HEK293 (cell line): ENCODE data around the gene TADA3.
A peak's percentile ranks its signal among the peaks of the same experiment; 100 is the strongest.

Experiments
- CTCF ChIA-PET: fragments of 350-600 bp; formaldehyde crosslinking; extraction: SDS; loops from one replicate; lab custom pipeline; 2021; ENCODE audit warnings: antibody characterized with exemption; lab: Yijun Ruan, JAX
- POLR2A ChIA-PET: fragments of 300-600 bp; formaldehyde crosslinking; extraction: SDS; loops from one replicate; lab custom pipeline; 2020; ENCODE audit warnings: antibody characterized with exemption, inconsistent platforms; lab: Yijun Ruan, JAX
- H3K27ac ChIP-seq: fragments of 200-500 bp; sonication (Bioruptor generic); 2 replicates; pipeline ENCODE4 v1.5.1; 2014; ENCODE audit warnings: low read depth, low read length, control low read depth, inconsistent platforms; ENCODE audit errors: extremely low read depth
- H3K36me3 ChIP-seq, 2 experiments: fragments of 200-500 bp in 1 of 2; sonication (Bioruptor generic) in 1 of 2; 1 replicate in 1 of 2; 2 replicates in 1 of 2; pipeline ENCODE4 v1.5.1; 2014 to 2017; ENCODE audit warnings: inconsistent platforms in 2 of 2, low read length in 2 of 2; ENCODE audit not compliant: control insufficient read depth in 2 of 2, insufficient read depth in 1 of 2
- H3K4me1 ChIP-seq: fragments of 200-500 bp; sonication (Bioruptor generic); 2 replicates; pipeline ENCODE4 v1.5.1; 2014; ENCODE audit warnings: mild to moderate bottlenecking, low read length, inconsistent platforms; ENCODE audit not compliant: control insufficient read depth, insufficient read depth
- H3K4me3 ChIP-seq: 2 replicates; pipeline ENCODE4 v1.5.1; 2011; ENCODE audit warnings: low read depth, mild to moderate bottlenecking, control low read depth, low read length, moderate library complexity
- H3K9me3 ChIP-seq: fragments of 200-500 bp; sonication (Bioruptor generic); 2 replicates; pipeline ENCODE4 v1.5.1; 2014; ENCODE audit warnings: low read depth, low read length, inconsistent platforms; ENCODE audit not compliant: control insufficient read depth, insufficient read depth
- KLF1 ChIP-seq: fragments of 450-650 bp; formaldehyde crosslinking; IDR thresholded peaks from 2 replicates; pipeline ENCODE4 v1.5.1; 2016; ENCODE audit warnings: missing biosample characterization, missing genetic modification characterization
- REPIN1 ChIP-seq: fragments of 450-650 bp; formaldehyde crosslinking; IDR thresholded peaks from 2 replicates; pipeline ENCODE4 v1.5.1; 2017; ENCODE audit warnings: missing biosample characterization, missing genetic modification characterization, low read depth
- ZBTB20 ChIP-seq: fragments of 450-650 bp; formaldehyde crosslinking; IDR thresholded peaks from 2 replicates; pipeline ENCODE4 v1.5.1; 2016; ENCODE audit warnings: missing biosample characterization, missing genetic modification characterization
- ZNF121 ChIP-seq: fragments of 450-650 bp; formaldehyde crosslinking; IDR thresholded peaks from 2 replicates; pipeline ENCODE4 v1.5.1; 2016; ENCODE audit warnings: missing biosample characterization, missing genetic modification characterization
- ZNF155 ChIP-seq: fragments of 450-650 bp; formaldehyde crosslinking; IDR thresholded peaks from 2 replicates; pipeline ENCODE4 v1.5.1; 2016; ENCODE audit warnings: missing biosample characterization, missing genetic modification characterization
- ZNF2 ChIP-seq: fragments of 450-650 bp; formaldehyde crosslinking; IDR thresholded peaks from 2 replicates; pipeline ENCODE4 v1.5.1; 2016; ENCODE audit warnings: missing biosample characterization, missing genetic modification characterization
- ZNF202 ChIP-seq: fragments of 450-650 bp; formaldehyde crosslinking; IDR thresholded peaks from 2 replicates; pipeline ENCODE4 v1.5.1; 2016; ENCODE audit warnings: missing biosample characterization, missing genetic modification characterization, borderline replicate concordance
- ZNF350 ChIP-seq: fragments of 450-650 bp; formaldehyde crosslinking; IDR thresholded peaks from 2 replicates; pipeline ENCODE4 v1.5.0; 2017; ENCODE audit warnings: missing biosample characterization, mild to moderate bottlenecking, missing genetic modification characterization
- ZNF426 ChIP-seq: fragments of 450-650 bp; formaldehyde crosslinking; IDR thresholded peaks from 2 replicates; pipeline ENCODE4 v1.5.1; 2017; ENCODE audit warnings: missing biosample characterization, missing genetic modification characterization, mild to moderate bottlenecking, inconsistent platforms, moderate library complexity
- ZNF514 ChIP-seq: fragments of 450-650 bp; formaldehyde crosslinking; IDR thresholded peaks from 2 replicates; pipeline ENCODE4 v1.5.1; 2016; ENCODE audit warnings: missing biosample characterization, missing genetic modification characterization
- ZNF560 ChIP-seq: fragments of 450-650 bp; formaldehyde crosslinking; IDR thresholded peaks from 2 replicates; pipeline ENCODE4 v1.5.1; 2017; ENCODE audit warnings: missing biosample characterization, missing genetic modification characterization, borderline replicate concordance
- ZNF76 ChIP-seq: fragments of 450-650 bp; formaldehyde crosslinking; IDR thresholded peaks from 2 replicates; pipeline ENCODE4; 2016; ENCODE audit warnings: low read depth, missing biosample characterization, missing genetic modification characterization, borderline replicate concordance
- ZNF768 ChIP-seq: fragments of 450-650 bp; formaldehyde crosslinking; IDR thresholded peaks from 2 replicates; pipeline ENCODE4 v1.5.1; 2018; ENCODE audit warnings: missing biosample characterization, mild to moderate bottlenecking, missing genetic modification characterization
- ZNF776 ChIP-seq: fragments of 450-650 bp; formaldehyde crosslinking; IDR thresholded peaks from 2 replicates; pipeline ENCODE4 v1.5.0; 2017; ENCODE audit warnings: missing biosample characterization, missing genetic modification characterization, borderline replicate concordance
- ZNF792 ChIP-seq: fragments of 450-650 bp; formaldehyde crosslinking; IDR thresholded peaks from 2 replicates; pipeline ENCODE4 v1.5.1; 2016; ENCODE audit warnings: missing biosample characterization, missing genetic modification characterization
- TF ChIP-seq, protein P1 (sequence below): fragments of 450-650 bp; formaldehyde crosslinking; IDR thresholded peaks from 2 replicates; pipeline ENCODE4 v1.5.1; 2017; ENCODE audit warnings: missing biosample characterization, missing genetic modification characterization
- TF ChIP-seq, protein P2 (sequence below): fragments of 450-650 bp; formaldehyde crosslinking; IDR thresholded peaks from 2 replicates; pipeline ENCODE4 v1.5.1; 2016; ENCODE audit warnings: missing biosample characterization, missing genetic modification characterization
- TF ChIP-seq, protein P3 (sequence below): fragments of 450-650 bp; formaldehyde crosslinking; IDR thresholded peaks from 2 replicates; pipeline ENCODE4 v1.5.1; 2016; ENCODE audit warnings: missing biosample characterization, missing genetic modification characterization, borderline replicate concordance
- TF ChIP-seq, protein P4 (sequence below): fragments of 450-650 bp; formaldehyde crosslinking; IDR thresholded peaks from 2 replicates; pipeline ENCODE4 v1.5.0; 2017; ENCODE audit warnings: missing biosample characterization, missing genetic modification characterization, borderline replicate concordance
- TF ChIP-seq, protein P5 (sequence below): sonication (generic); formaldehyde crosslinking; IDR thresholded peaks from 2 replicates; pipeline ENCODE4 v1.8.1; 2022; ENCODE audit warnings: mild to moderate bottlenecking, moderate library complexity, missing genetic modification reagents
- TF ChIP-seq, protein P6 (sequence below): fragments of 450-650 bp; IDR thresholded peaks from 2 replicates; pipeline ENCODE4 v1.5.1; 2018; ENCODE audit warnings: missing biosample characterization, missing genetic modification characterization
- TF ChIP-seq, protein P7 (sequence below): fragments of 450-650 bp; formaldehyde crosslinking; IDR thresholded peaks from 2 replicates; pipeline ENCODE4 v1.5.1; 2016; ENCODE audit warnings: missing biosample characterization, missing genetic modification characterization

TADA3 gene

DNA sequence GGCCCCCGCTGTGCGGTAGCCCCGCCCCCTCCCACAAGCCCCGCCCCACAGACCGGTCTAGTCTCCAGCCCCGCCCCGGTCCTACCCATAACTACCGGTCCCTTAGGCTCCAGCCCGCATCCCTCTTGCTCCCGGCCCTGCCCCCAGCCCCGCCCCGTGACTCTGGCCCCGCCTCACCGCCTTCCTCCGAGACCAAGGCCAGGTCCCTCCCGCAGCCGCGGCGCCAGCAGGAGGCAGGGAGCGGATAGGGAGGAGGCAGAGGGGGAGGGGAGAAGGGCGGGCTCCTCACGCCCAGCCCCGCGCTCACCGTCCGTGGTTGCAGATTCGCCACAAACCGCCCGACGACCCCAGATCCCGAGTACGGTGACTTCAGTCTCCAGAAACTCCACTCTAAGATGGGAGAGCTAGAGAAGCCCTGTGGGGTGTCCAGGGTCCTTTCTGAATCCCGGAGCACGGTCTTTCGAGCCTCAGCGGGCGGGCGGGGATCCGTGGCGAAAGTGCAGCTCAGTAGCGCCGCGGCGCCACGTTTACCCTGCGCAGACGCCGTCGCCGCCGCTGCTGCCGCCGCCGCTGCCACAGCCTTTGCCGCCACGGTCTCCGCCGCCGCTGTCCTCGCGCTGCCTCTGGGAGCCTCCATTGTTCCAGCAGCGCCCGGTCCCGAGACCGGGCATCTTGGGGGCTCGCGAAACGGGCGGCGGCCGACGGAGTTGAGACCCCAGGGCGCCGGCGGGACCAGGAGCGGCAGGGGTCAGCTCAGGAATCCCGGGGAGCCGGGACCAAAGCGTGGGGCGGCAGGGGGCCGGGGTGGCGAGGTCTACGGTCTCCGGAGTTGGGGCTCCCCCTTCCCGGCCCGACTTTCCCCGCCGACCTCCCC is 60.8 kb downstream of the TADA3 start, which contains the start of gene BRPF1:
Gene BRPF1 (plus strand): TSS at position 530 of the 874 bp plus-strand sequence. CDS start 2,406 bp downstream, outside the sequence.
- Histone ChIP-seq H3K9me3 (no peaks in the 10 kb centered on the region), H3K36me3 (peaks cover 16 to 37% of the 10 kb centered on the region in 2 experiments), H3K4me3 (peak within 1 kb of the TSS; percentile 87), H3K4me1 (peaks cover 7% of the 10 kb centered on the region; the same call in 1 of the 2 replicates), H3K27ac (peak within 1 kb of the TSS; percentile 100)
- ChIA-PET CTCF (interaction anchor here (0.5 to 2.3 kb wide), 7 partner anchors 15 to 231 kb away, joined by 3 to 15 read pairs (median 3); partner anchors contain the start of gene OGG1), POLR2A (interaction anchor here (0.8 to 3.4 kb wide), 9 partner anchors 8 to 517 kb away, joined by 3 to 47 read pairs (median 6); partner anchors contain the start of genes ARPC4, CAMK1, MTMR14 and OGG1)
- TF ChIP-seq, protein P1, sequence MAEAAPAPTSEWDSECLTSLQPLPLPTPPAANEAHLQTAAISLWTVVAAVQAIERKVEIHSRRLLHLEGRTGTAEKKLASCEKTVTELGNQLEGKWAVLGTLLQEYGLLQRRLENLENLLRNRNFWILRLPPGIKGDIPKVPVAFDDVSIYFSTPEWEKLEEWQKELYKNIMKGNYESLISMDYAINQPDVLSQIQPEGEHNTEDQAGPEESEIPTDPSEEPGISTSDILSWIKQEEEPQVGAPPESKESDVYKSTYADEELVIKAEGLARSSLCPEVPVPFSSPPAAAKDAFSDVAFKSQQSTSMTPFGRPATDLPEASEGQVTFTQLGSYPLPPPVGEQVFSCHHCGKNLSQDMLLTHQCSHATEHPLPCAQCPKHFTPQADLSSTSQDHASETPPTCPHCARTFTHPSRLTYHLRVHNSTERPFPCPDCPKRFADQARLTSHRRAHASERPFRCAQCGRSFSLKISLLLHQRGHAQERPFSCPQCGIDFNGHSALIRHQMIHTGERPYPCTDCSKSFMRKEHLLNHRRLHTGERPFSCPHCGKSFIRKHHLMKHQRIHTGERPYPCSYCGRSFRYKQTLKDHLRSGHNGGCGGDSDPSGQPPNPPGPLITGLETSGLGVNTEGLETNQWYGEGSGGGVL (tag by site-specific recombination), result peak; percentile 82
- TF ChIP-seq, protein P2, sequence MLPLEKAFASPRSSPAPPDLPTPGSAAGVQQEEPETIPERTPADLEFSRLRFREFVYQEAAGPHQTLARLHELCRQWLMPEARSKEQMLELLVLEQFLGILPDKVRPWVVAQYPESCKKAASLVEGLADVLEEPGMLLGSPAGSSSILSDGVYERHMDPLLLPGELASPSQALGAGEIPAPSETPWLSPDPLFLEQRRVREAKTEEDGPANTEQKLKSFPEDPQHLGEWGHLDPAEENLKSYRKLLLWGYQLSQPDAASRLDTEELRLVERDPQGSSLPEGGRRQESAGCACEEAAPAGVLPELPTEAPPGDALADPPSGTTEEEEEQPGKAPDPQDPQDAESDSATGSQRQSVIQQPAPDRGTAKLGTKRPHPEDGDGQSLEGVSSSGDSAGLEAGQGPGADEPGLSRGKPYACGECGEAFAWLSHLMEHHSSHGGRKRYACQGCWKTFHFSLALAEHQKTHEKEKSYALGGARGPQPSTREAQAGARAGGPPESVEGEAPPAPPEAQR (tag by site-specific recombination), result peak; percentile 59; the same call in 1 of the 2 replicates
- TF ChIP-seq ZNF426 (no peak), ZNF2 (tag by site-specific recombination) (peak; percentile 94), ZNF202 (no peak), ZNF155 (tag by site-specific recombination) (no peak), ZBTB20 (tag by site-specific recombination) (no peak; the same call in 1 of the 2 replicates), ZNF792 (no peak), ZNF560 (tag by site-specific recombination) (no peak), ZNF76 (tag by site-specific recombination) (peak; percentile 88), ZNF350 (tag by site-specific recombination) (no peak), ZNF121 (tag by site-specific recombination) (peak; percentile 42; the same call in 1 of the 2 replicates), ZNF768 (tag by site-specific recombination) (peak; percentile 12; the same call in 1 of the 2 replicates), REPIN1 (tag by site-specific recombination) (0 out of 2 replicates have a peak, but pooled peaks have one; percentile 65), ZNF776 (peak; percentile 87), KLF1 (peak; percentile 98), ZNF514 (no peak)
- TF ChIP-seq, protein P3, sequence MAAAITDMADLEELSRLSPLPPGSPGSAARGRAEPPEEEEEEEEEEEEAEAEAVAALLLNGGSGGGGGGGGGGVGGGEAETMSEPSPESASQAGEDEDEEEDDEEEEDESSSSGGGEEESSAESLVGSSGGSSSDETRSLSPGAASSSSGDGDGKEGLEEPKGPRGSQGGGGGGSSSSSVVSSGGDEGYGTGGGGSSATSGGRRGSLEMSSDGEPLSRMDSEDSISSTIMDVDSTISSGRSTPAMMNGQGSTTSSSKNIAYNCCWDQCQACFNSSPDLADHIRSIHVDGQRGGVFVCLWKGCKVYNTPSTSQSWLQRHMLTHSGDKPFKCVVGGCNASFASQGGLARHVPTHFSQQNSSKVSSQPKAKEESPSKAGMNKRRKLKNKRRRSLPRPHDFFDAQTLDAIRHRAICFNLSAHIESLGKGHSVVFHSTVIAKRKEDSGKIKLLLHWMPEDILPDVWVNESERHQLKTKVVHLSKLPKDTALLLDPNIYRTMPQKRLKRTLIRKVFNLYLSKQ (tag by site-specific recombination), result 0 out of 2 replicates have a peak, but pooled peaks have one; percentile 74
- TF ChIP-seq, protein P4, sequence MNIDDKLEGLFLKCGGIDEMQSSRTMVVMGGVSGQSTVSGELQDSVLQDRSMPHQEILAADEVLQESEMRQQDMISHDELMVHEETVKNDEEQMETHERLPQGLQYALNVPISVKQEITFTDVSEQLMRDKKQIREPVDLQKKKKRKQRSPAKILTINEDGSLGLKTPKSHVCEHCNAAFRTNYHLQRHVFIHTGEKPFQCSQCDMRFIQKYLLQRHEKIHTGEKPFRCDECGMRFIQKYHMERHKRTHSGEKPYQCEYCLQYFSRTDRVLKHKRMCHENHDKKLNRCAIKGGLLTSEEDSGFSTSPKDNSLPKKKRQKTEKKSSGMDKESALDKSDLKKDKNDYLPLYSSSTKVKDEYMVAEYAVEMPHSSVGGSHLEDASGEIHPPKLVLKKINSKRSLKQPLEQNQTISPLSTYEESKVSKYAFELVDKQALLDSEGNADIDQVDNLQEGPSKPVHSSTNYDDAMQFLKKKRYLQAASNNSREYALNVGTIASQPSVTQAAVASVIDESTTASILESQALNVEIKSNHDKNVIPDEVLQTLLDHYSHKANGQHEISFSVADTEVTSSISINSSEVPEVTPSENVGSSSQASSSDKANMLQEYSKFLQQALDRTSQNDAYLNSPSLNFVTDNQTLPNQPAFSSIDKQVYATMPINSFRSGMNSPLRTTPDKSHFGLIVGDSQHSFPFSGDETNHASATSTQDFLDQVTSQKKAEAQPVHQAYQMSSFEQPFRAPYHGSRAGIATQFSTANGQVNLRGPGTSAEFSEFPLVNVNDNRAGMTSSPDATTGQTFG (tag by site-specific recombination), result peak; percentile 93; the same call in 1 of the 2 replicates
- TF ChIP-seq, protein P5, sequence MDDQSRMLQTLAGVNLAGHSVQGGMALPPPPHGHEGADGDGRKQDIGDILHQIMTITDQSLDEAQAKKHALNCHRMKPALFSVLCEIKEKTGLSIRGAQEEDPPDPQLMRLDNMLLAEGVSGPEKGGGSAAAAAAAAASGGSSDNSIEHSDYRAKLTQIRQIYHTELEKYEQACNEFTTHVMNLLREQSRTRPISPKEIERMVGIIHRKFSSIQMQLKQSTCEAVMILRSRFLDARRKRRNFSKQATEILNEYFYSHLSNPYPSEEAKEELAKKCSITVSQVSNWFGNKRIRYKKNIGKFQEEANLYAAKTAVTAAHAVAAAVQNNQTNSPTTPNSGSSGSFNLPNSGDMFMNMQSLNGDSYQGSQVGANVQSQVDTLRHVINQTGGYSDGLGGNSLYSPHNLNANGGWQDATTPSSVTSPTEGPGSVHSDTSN (CRISPR knock-in tag), result 0 out of 2 replicates have a peak, but pooled peaks have one; percentile 30
- TF ChIP-seq, protein P6, sequence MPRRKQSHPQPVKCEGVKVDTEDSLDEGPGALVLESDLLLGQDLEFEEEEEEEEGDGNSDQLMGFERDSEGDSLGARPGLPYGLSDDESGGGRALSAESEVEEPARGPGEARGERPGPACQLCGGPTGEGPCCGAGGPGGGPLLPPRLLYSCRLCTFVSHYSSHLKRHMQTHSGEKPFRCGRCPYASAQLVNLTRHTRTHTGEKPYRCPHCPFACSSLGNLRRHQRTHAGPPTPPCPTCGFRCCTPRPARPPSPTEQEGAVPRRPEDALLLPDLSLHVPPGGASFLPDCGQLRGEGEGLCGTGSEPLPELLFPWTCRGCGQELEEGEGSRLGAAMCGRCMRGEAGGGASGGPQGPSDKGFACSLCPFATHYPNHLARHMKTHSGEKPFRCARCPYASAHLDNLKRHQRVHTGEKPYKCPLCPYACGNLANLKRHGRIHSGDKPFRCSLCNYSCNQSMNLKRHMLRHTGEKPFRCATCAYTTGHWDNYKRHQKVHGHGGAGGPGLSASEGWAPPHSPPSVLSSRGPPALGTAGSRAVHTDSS (tag by site-specific recombination), result peak; percentile 55
- TF ChIP-seq, protein P7, sequence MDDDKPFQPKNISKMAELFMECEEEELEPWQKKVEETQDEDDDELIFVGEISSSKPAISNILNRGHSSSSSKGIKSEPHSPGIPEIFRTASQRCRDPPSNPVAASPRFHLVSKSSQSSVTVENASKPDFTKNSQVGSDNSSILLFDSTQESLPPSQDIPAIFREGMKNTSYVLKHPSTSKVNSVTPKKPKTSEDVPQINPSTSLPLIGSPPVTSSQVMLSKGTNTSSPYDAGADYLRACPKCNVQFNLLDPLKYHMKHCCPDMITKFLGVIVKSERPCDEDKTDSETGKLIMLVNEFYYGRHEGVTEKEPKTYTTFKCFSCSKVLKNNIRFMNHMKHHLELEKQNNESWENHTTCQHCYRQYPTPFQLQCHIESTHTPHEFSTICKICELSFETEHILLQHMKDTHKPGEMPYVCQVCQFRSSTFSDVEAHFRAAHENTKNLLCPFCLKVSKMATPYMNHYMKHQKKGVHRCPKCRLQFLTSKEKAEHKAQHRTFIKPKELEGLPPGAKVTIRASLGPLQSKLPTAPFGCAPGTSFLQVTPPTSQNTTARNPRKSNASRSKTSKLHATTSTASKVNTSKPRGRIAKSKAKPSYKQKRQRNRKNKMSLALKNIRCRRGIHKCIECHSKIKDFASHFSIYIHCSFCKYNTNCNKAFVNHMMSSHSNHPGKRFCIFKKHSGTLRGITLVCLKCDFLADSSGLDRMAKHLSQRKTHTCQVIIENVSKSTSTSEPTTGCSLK, result no peak
